ENCODE results near the gene ATP5F1A. TPM values are rescaled to one million over a fixed set of nuclear protein-coding genes. Genes with fewer than 3 reads are reported as not detected.
"Not testable (repeated sequence)": the region's sequence is repeated elsewhere in the genome, so short reads cannot be mapped to it uniquely, and the experiment has no call there.

The ATP5F1A gene
- total RNA-seq, 1 experiment from 2014 or later = 298 TPM

GRCh38 chr18:46095532-46095931, 2.6 kb downstream of the ATP5F1A start:
- no peak for TF ChIP-seq POLR2AphosphoS5 (IDR thresholded peaks at IDR 0.05; ENCODE audit: low read depth, low read length)
- no peak for TF ChIP-seq REST (IDR thresholded peaks at IDR 0.05; ENCODE audit: insufficient read depth in 1 of 2, low read depth in 2 of 2, low read length in 1 of 2)
- TF ChIP-seq TCF7L2 (IDR thresholded peaks at IDR 0.05; ENCODE audit: low read depth, low read length) = no peak
- no peak for TF ChIP-seq SIN3A (IDR thresholded peaks at IDR 0.05; ENCODE audit: borderline replicate concordance, insufficient read depth, low read depth, low read length)
- no peak for TF ChIP-seq CTCF (IDR thresholded peaks at IDR 0.05)
- CTCF ChIA-PET = interaction anchor here (0.7 kb wide), 1 partner anchor 144 kb away, joined by 3 read pairs; no protein-coding TSS in a partner anchor
- no peak overlapping the region for H3K27ac ChIP-seq (ENCODE audit: low read length)
- POLR2A ChIA-PET = no interaction called here
- H3K4me3 ChIP-seq (ENCODE audit: low read depth in 2 of 2, low read length in 2 of 2) = no peak overlapping the region
- intact Hi-C loops (cut with micrococcal nuclease; ENCODE audit: unreplicated experiment) = no loop called here
- ATAC-seq (no peak), DNase-seq (ENCODE audit: low read depth, low spot score) (no peak)
- H3K9me3 ChIP-seq (ENCODE audit: control insufficient read depth, insufficient read depth, low read depth, low read length) = no peaks in the 10 kb centered on the region
- in situ Hi-C loops (cut with HindIII; ENCODE audit: low pct_unique_long_range_greater_than_20kb, low sequenced_read_pairs) = no loop called here
- BruUV-seq (replicated peaks) = no TSS peak
- H3K4me1 ChIP-seq (ENCODE audit: control insufficient read depth, insufficient read depth, low read length) = peaks cover 10% of the 10 kb centered on the region
- no peaks in the 10 kb centered on the region for H3K27me3 ChIP-seq (ENCODE audit: control insufficient read depth, insufficient read depth, low read length)
- peaks cover 18% of the 10 kb centered on the region for H3K36me3 ChIP-seq (ENCODE audit: control insufficient read depth, insufficient read depth, low read length)

- ATAC-seq; POLR2A ChIA-PET; CTCF ChIA-PET; intact Hi-C loops (cut with micrococcal nuclease; ENCODE audit: unreplicated experiment); in situ Hi-C loops (cut with HindIII; ENCODE audit: low pct_unique_long_range_greater_than_20kb, low sequenced_read_pairs); H3K9me3 ChIP-seq (ENCODE audit: control insufficient read depth, insufficient read depth, low read depth, low read length); H3K27me3 ChIP-seq (ENCODE audit: control insufficient read depth, insufficient read depth, low read length); H3K4me3 ChIP-seq (ENCODE audit: low read depth in 2 of 2, low read length in 2 of 2); H3K27ac ChIP-seq (ENCODE audit: low read length); BruUV-seq (replicated peaks); H3K4me1 ChIP-seq (ENCODE audit: control insufficient read depth, insufficient read depth, low read length); DNase-seq (ENCODE audit: low read depth, low spot score): not testable (repeated sequence)
- peaks cover 43% of the 10 kb centered on the region for H3K36me3 ChIP-seq (ENCODE audit: control insufficient read depth, insufficient read depth, low read length)
These were observed 9.6 kb downstream of the ATP5F1A start for GRCh38 chr18:46088501-46088900.

- in situ Hi-C loops (cut with HindIII; ENCODE audit: low pct_unique_long_range_greater_than_20kb, low sequenced_read_pairs) = no loop called here
- ChIA-PET CTCF (no interaction called here), POLR2A (no interaction called here)
- TSS peak; percentile 34 for BruUV-seq (replicated peaks)
- H3K9me3 ChIP-seq (ENCODE audit: control insufficient read depth, insufficient read depth, low read depth, low read length) = no peaks in the 10 kb centered on the region
- TF ChIP-seq REST (IDR thresholded peaks at IDR 0.05; ENCODE audit: insufficient read depth in 1 of 2, low read depth in 2 of 2, low read length in 1 of 2) (no peak), POLR2AphosphoS5 (IDR thresholded peaks at IDR 0.05; ENCODE audit: low read depth, low read length) (no peak), CTCF (IDR thresholded peaks at IDR 0.05) (no peak), TCF7L2 (IDR thresholded peaks at IDR 0.05; ENCODE audit: low read depth, low read length) (no peak), SIN3A (IDR thresholded peaks at IDR 0.05; ENCODE audit: borderline replicate concordance, insufficient read depth, low read depth, low read length) (no peak)
- H3K36me3 ChIP-seq (ENCODE audit: control insufficient read depth, insufficient read depth, low read length) = peaks cover 26% of the 10 kb centered on the region
- no peak overlapping the region for H3K4me3 ChIP-seq (ENCODE audit: low read depth in 2 of 2, low read length in 2 of 2)
- no peak overlapping the region for H3K27ac ChIP-seq (ENCODE audit: low read length)
- ATAC-seq (no peak), DNase-seq (ENCODE audit: low read depth, low spot score) (no peak)
- intact Hi-C loops (cut with micrococcal nuclease; ENCODE audit: unreplicated experiment) = no loop called here
- no peaks in the 10 kb centered on the region for H3K4me1 ChIP-seq (ENCODE audit: control insufficient read depth, insufficient read depth, low read length)
- no peaks in the 10 kb centered on the region for H3K27me3 ChIP-seq (ENCODE audit: control insufficient read depth, insufficient read depth, low read length)
These were observed 13.7 kb downstream of the ATP5F1A start for GRCh38 chr18:46084431-46084830.

Measured in Panc1 (cell line).